OCI-LY1 (cell line): ENCODE measurements around the gene CHRND.

Source experiments
- EZH2 ChIP-seq: fragments of 200-600 bp; sonication (generic), shearing (Covaris generic); IDR thresholded peaks from 2 replicates; pipeline ENCODE4 v1.8.0; 2017; ENCODE audit warnings: borderline replicate concordance, mixed run types, mild to moderate bottlenecking, antibody characterized with exemption, low read length, moderate library complexity, mixed read lengths
- TF ChIP-seq, protein P1 (sequence below): fragments of 200-600 bp; sonication (generic), shearing (Covaris generic); IDR thresholded peaks from 2 replicates; pipeline ENCODE4 v1.5.1; 2017; ENCODE audit warnings: mild to moderate bottlenecking, antibody characterized with exemption, low read length, moderate library complexity, mixed read lengths

GRCh38 chr2:232529806-232530547 is 4.0 kb downstream of the CHRND start:
- TF ChIP-seq EZH2: no peak
- TF ChIP-seq, protein P1, sequence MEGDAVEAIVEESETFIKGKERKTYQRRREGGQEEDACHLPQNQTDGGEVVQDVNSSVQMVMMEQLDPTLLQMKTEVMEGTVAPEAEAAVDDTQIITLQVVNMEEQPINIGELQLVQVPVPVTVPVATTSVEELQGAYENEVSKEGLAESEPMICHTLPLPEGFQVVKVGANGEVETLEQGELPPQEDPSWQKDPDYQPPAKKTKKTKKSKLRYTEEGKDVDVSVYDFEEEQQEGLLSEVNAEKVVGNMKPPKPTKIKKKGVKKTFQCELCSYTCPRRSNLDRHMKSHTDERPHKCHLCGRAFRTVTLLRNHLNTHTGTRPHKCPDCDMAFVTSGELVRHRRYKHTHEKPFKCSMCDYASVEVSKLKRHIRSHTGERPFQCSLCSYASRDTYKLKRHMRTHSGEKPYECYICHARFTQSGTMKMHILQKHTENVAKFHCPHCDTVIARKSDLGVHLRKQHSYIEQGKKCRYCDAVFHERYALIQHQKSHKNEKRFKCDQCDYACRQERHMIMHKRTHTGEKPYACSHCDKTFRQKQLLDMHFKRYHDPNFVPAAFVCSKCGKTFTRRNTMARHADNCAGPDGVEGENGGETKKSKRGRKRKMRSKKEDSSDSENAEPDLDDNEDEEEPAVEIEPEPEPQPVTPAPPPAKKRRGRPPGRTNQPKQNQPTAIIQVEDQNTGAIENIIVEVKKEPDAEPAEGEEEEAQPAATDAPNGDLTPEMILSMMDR: no peak
